HG02870 (cell line): ENCODE data around the gene ASCC1.
"Not testable (repeated sequence)": the region's sequence is repeated elsewhere in the genome, so short reads cannot be mapped to it uniquely, and the experiment has no call there.

Experiments
- ATAC-seq: cut with Tn5 transposase; IDR thresholded peaks from one replicate; pipeline ENCODE4 v1.9.1; 2021; ENCODE audit warnings: mild to moderate bottlenecking, moderate library complexity; ENCODE audit not compliant: unreplicated experiment

Gene ASCC1

GRCh38 chr10:72223743-72224101, 7.6 kb upstream of the ASCC1 start:
- ATAC-seq: no peak

GRCh38 chr10:72221278-72221677, 5.2 kb upstream of the ASCC1 start:
- no peak for ATAC-seq

DNA sequence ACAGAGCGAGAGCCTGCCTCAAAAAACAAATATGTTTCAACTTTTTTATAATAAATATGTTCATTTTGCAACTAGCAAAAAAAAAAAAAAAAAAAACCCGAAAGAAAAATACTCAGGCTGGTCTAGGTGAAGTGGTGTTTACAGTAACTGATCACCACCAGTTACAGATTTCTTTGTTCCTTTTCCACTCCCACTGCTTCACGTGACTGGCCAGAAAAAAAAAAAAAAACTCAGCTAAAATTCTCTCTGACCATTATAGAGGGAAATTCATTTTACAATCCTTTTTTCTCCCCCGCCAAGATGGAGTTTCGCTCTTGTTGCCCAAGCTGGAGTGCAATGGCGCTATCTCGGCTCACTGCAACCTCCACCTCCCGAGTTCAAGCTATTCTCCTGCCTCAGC, 4.6 kb upstream of the ASCC1 start:
- no peak for ATAC-seq

DNA sequence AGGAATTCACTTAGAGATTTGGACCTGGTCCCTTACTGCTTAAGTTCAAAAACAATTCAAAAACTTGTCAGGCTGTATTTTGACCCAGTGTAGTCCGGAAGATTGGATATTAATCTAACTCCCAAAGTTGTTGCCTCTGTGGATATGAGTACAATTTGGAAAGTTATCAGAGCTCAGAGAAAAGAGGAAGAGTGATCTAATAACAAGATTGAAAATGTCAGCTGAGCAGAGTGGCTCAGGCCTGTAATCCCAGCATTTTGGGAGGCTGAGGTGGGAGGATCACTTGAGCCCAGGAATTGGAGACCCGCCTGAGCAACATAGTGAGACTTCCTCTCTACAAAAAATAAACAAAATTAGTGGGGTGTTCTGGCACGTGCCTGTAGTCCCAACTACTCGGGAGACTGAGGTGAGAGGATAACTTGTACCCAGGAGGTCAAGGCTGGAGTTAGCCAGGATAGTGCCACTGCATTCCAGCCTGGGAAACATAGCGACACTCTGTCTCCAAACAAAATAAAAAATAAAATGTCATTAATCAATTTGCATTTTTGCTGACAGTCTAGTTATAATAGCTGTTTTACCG, 3.2 kb upstream of the ASCC1 start:
- no peak for ATAC-seq

DNA sequence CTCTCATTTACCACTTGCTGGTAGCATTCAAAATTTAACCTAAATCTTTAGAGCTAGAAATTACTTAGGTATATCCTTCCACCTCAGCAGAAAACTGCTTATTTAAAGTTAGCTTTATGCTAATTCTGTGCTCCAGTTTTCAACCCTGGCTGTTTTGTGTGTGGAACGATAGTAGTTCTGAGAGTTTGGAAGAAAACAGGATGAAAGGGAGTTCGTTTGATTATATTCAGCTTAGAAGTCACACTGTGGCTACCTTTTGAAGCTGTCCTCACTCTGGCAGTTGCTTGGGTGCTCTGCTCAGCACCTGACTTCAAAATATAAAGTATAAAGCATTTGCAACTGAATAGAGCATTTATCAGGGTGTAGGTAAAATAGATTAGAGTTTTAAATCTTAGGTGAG, 2.6 kb upstream of the ASCC1 start:
- ATAC-seq: no peak

GRCh38 chr10:72218325-72218724, 2.2 kb upstream of the ASCC1 start:
- no peak for ATAC-seq

DNA sequence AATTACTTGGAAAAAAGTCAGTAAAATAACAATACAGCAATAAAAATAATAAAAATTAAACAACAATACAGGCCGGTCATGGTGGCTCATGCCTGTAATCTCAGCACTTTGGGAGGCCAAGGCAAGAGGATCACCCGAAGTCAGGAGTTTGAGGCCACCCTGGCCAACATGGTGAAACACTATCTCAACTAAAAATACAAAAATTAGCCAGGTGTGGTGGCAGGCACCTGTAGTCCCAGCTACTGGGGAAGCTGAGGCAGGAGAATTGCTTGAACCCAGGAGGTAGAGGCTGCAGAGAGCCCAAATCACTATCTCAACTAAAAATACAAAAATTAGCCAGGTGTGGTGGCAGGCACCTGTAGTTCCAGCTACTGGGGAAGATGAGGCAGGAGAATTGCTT, 4.2 kb downstream of the ASCC1 start:
- not testable (repeated sequence) for ATAC-seq

- not testable (repeated sequence) for ATAC-seq
Measured at GRCh38 chr10:72211381-72211780, 4.7 kb downstream of the ASCC1 start.

- not testable (repeated sequence) for ATAC-seq
Measured at GRCh38 chr10:72208526-72208925, 7.5 kb downstream of the ASCC1 start.

DNA sequence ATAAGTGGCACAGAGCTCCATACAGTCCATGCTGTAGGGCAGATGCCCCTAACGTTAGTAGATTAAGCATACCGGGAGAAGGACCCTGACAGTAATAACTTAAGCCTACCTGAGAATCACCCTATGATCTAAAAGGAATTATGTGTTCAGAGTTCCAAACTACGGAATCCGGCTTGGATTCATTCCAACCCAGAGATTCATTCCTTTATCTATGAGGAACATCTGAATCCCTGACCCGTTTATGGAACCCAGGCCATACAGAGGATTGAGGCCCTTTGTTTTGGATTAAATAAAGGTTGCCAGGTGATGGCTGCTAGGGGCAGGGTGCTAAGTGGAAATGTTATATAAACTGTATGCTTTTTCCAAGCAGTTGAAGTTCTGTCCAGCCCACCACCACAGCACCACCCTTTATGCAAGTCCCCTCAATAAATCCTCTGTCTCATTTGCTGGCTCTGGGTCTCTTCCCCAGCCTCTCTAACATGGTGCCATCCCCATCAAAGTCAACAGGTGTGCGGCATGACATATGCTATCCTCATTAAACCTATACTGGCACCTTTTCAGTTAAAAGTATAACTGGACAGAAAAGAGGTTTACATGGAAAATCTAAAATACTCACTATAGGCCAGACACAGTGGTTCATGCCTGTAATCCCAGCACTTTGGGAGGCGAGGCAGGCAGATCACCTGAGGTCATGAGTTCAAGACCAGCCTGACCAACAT, 9.4 kb downstream of the ASCC1 start:
- no peak for ATAC-seq

DNA sequence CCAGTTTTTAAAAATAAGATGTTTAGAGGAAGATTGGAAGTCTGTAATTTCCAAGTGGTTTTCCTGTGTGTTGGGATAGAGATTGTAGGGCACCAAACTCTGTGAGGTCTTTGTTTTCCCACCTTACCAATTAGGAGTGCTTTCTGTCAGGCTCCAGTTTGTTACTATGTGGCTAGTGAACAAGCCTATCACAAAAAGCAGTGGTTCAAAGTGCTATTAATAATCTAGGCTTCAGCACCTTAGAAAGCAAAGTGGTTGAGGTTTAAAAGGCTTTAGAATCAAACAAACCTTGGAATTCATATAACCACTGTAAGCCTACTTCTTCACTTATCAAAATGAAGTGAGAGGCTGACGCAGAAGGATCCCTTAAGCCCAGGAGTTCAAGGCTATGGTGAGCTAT, 11.4 kb downstream of the ASCC1 start:
- ATAC-seq: no peak

DNA sequence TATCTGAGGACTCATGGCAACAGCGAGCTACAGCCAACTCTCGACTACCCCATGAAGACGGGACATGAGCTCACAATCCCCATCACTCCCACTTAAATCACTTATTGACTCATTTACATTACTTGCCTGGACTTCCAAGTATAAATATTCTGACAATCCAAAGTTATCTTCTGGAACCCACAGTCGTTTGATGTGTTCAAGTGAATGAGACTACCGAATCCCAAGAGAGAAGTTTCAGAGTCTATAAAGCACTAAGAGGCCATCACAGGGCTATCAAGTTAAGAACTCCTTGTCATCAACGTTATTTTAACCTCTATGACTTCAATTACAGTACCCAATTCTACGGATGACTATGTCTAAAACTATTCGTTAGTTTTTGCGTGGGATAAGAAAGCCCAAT, 11.8 kb downstream of the ASCC1 start:
- no peak for ATAC-seq

DNA sequence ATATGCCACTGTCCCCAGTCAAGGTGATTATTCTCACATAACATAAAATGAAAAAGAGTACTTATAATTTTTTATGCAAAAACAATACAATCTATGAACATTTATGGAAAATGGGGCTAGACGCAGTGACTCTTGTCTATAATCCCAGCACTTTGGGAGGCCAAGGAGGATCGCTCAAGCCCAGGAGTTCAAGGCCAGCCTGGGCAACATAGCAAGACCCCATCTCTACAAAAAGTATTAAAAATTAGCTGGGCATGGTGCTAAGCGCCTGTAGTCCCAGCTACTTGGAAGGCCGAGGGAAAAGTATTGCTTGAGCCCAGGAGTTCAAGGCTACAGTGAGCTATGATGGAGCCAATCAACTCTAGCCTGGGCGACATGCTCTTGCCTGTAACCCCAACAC, 14.8 kb downstream of the ASCC1 start:
- no peak for ATAC-seq

- ATAC-seq: no peak
Measured at GRCh38 chr10:72200883-72201282, 15.2 kb downstream of the ASCC1 start.

DNA sequence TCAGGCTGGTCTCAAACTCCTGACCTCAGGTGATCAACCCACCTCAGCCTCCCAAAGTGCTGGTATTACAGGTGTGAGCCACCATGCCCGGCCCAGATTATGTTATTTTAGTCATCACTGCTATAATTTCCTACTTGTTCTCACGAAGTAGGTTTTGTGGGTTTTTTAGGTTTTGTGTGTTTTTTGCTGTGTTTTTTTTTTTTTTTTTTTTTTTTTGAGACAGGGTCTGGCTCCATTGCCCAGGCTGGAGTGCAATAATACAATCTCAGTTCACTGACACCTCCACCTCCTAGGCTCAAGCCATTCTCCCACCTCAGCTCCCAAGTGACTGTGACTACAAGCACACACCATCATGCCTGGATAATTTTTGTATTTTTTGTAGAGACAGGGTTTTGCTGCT, 21.1 kb downstream of the ASCC1 start:
- ATAC-seq: no peak

- ATAC-seq: no peak
Measured at GRCh38 chr10:72186982-72187330, 29.1 kb downstream of the ASCC1 start.

DNA sequence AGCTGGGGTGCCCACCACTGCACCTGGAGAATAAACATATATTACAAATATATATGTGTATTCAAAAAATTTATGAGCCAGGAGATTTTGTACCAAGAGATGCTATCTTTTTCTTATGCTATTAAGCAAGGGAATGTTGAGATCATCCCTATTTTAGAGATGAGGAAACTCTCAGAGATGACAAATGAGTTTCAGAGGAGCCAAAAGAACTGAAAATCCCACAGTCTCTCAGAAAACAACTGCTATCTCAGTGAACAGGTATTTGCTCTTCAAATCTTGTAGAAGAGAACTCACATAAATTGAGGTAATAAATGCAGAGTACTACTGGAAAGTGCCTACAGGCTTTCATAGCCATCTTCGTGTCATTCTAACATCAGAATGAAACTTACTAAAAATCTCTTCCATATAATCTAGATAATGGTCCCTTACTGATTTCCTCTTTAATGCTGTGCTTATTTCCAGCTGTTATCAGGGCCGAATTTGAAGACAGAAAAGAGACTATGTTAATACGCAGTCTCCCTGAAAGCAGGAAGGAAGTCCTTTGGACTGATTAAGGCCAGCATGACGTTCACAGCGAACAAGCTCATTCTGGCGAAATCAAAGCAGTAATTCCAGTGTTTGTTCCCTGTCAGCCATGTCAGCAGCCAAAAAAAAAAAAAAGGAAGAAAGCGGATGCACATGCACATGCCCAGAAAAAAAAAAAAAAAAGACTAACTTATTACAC, 29.7 kb downstream of the ASCC1 start:
- ATAC-seq: no peak

DNA sequence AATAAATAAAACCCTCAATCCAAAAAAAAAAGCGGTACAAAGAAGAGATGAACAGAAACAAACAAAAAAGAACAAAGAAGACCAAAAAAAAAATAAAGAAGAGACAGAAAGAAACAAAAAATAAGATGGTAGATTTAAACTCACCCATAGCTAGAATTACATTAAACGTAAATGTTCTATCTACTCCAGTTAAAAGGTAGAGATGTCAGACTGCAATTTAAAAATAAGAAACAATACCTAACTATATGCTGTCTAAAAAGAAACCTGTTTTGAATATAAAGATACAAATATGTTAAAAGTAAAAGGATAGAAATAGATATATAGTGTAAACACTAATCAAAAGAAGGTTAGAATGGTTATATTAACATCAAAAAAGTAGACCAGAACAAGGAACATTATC, 31.9 kb downstream of the ASCC1 start:
- ATAC-seq: no peak

- ATAC-seq: no peak
Measured at GRCh38 chr10:72177454-72177853, 38.6 kb downstream of the ASCC1 start.

GRCh38 chr10:72176701-72177100, 39.4 kb downstream of the ASCC1 start:
- no peak for ATAC-seq

DNA sequence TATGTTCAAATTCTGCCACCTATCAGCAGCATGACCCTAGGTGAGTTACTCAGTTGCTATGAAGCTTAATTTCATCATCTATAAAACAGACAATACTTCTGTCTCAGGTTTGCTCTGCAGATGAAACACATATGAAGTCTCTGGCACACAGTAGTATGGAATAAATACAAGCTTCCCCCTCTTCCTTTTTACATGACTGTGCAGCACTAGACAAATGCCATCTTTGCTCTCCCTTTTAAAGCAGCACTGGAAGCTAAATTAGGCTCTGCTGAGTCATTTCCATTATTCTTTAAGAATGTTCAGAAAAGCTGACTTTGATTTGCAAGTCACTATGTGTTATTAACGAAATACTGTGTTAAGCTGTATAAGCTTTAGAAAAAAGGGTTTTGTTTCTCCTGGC, 40.9 kb downstream of the ASCC1 start:
- no peak for ATAC-seq

- ATAC-seq: no peak
Measured at GRCh38 chr10:72174297-72174662, 41.8 kb downstream of the ASCC1 start.
